Esophagus muscularis mucosa (tissue), 3 donors: Measurements from ENCODE around the gene DDO.

Experiments
- CTCF ChIP-seq, 3 experiments: fragments of 200-600 bp in 2 of 3; fragments of 450-650 bp in 1 of 3; sonication (generic) in 2 of 3; IDR thresholded peaks; one replicate each; pipeline ENCODE4 v1.5.1; 2017 to 2019; ENCODE audit warnings: antibody characterized with exemption in 3 of 3, mild to moderate bottlenecking in 2 of 3, moderate library complexity in 1 of 3
- POLR2AphosphoS5 ChIP-seq, 2 donors: sonication (generic); formaldehyde crosslinking; IDR thresholded peaks; one replicate each; pipeline ENCODE4 v1.6.1; 2017; ENCODE audit warnings: antibody characterized with exemption in 2 of 2

- no peak for TF ChIP-seq CTCF (IDR thresholded peaks at IDR 0.05)
- TF ChIP-seq POLR2AphosphoS5 (IDR thresholded peaks at IDR 0.05), result no peak
Measured at GRCh38 chr6:110418594-110418993, 3.2 kb upstream of the DDO start.
